ENCODE data around the gene PARP9. TPM values are rescaled to one million over a fixed set of nuclear protein-coding genes. Genes with fewer than 3 reads are reported as not detected.

Gene PARP9
- total RNA-seq, 1 donor from 2014 or later: 2.7 TPM

DNA sequence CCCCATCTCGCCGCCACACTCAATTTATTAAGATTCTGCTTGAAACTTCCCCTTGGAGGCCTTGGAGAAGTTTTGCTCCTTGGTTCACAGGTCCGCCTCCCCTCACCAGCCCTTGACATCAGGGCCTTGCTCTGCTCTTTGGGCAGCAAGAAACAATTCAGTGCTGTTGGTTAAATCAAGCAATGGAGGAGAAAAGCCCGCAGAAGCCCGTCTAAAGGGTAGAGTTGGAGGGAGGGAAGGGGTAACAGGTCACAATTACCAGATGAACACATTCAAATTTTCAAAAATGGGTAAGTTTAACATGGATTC, 429 bp downstream of the PARP9 start:
- Mint-ChIP-seq H3K4me3 (ENCODE audit: unreplicated experiment) (peak overlapping the region; percentile 87), H3K36me3 (ENCODE audit: low read depth, unreplicated experiment) (no peaks in the 10 kb centered on the region), H3K4me1 (ENCODE audit: unreplicated experiment) (peaks cover 13% of the 10 kb centered on the region), H3K9me3 (ENCODE audit: unreplicated experiment) (no peaks in the 10 kb centered on the region), H3K27me3 (ENCODE audit: unreplicated experiment) (peaks cover 3% of the 10 kb centered on the region), H3K27ac (ENCODE audit: unreplicated experiment) (no peak overlapping the region)
- TF ChIP-seq CTCF (IDR thresholded peaks at IDR 0.05; ENCODE audit: unreplicated experiment): no peak
- DNase-seq (ENCODE audit: low spot score): no peak

GRCh38 chr3:122562923-122563716, 980 bp downstream of the PARP9 start:
- DNase-seq (ENCODE audit: low spot score): no peak
- peak overlapping the region; percentile 87 for H3K4me3 Mint-ChIP-seq (ENCODE audit: unreplicated experiment)
- TF ChIP-seq CTCF (IDR thresholded peaks at IDR 0.05; ENCODE audit: unreplicated experiment): no peak
- H3K36me3 Mint-ChIP-seq (ENCODE audit: low read depth, unreplicated experiment): no peaks in the 10 kb centered on the region
- H3K27ac Mint-ChIP-seq (ENCODE audit: unreplicated experiment): no peak overlapping the region
- peaks cover 3% of the 10 kb centered on the region for H3K27me3 Mint-ChIP-seq (ENCODE audit: unreplicated experiment)
- peaks cover 15% of the 10 kb centered on the region for H3K4me1 Mint-ChIP-seq (ENCODE audit: unreplicated experiment)
- no peaks in the 10 kb centered on the region for H3K9me3 Mint-ChIP-seq (ENCODE audit: unreplicated experiment)

GRCh38 chr3:122560680-122561079, 3.4 kb downstream of the PARP9 start:
- DNase-seq (ENCODE audit: low spot score): peak; percentile 40
- H3K4me1 Mint-ChIP-seq (ENCODE audit: unreplicated experiment): peaks cover 18% of the 10 kb centered on the region
- H3K27me3 Mint-ChIP-seq (ENCODE audit: unreplicated experiment): peaks cover 6% of the 10 kb centered on the region
- H3K27ac Mint-ChIP-seq (ENCODE audit: unreplicated experiment): no peak overlapping the region
- no peaks in the 10 kb centered on the region for H3K9me3 Mint-ChIP-seq (ENCODE audit: unreplicated experiment)
- no peaks in the 10 kb centered on the region for H3K36me3 Mint-ChIP-seq (ENCODE audit: low read depth, unreplicated experiment)
- H3K4me3 Mint-ChIP-seq (ENCODE audit: unreplicated experiment): no peak overlapping the region
- TF ChIP-seq CTCF (IDR thresholded peaks at IDR 0.05; ENCODE audit: unreplicated experiment): peak; percentile 31

GRCh38 chr3:122559906-122560305, 4.2 kb downstream of the PARP9 start:
- Mint-ChIP-seq H3K27ac (ENCODE audit: unreplicated experiment) (no peak overlapping the region), H3K4me3 (ENCODE audit: unreplicated experiment) (no peak overlapping the region)
- DNase-seq (ENCODE audit: low spot score): no peak

More at GRCh38 chr3:122559906-122560305, 4.2 kb downstream of the PARP9 start:
- H3K27me3 Mint-ChIP-seq (ENCODE audit: unreplicated experiment): peaks cover 6% of the 10 kb centered on the region
- no peak for TF ChIP-seq CTCF (IDR thresholded peaks at IDR 0.05; ENCODE audit: unreplicated experiment)
- no peaks in the 10 kb centered on the region for H3K9me3 Mint-ChIP-seq (ENCODE audit: unreplicated experiment)
- H3K36me3 Mint-ChIP-seq (ENCODE audit: low read depth, unreplicated experiment): no peaks in the 10 kb centered on the region
- peaks cover 15% of the 10 kb centered on the region for H3K4me1 Mint-ChIP-seq (ENCODE audit: unreplicated experiment)

All from endothelial cell (in vitro differentiated cells).